ENCODE results near the gene C19orf25.
"Not testable (repeated sequence)": the region's sequence is repeated elsewhere in the genome, so short reads cannot be mapped to it uniquely, and the experiment has no call there.

The C19orf25 gene

DNA sequence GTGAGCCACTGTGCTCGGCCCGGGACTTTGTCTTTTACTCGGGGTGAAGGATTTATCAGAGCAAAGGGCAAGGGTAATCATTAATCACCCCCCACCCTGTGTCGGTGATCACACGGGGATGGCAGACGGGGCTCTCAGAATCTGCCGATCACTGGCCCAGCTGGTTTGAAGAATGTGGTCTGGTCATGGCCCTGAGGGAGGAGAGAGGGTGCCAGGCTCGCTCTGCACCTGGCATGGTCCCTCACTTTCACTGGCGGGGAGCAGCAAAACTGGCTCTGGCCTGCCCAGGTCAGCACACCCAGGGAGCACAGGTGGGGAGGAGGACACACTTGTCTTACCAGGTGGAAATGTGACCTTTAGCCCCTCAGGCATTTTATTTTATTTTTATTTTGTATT is 22.2 kb upstream of the C19orf25 start:
- peaks cover 20% of the 10 kb centered on the region for H3K27me3 ChIP-seq (replicated peaks)
- H3K36me3 ChIP-seq (replicated peaks) = no peaks in the 10 kb centered on the region
- no peak overlapping the region for H3K4me3 ChIP-seq (ENCODE audit: low read depth, low read length)
- H3K27ac ChIP-seq = no peak overlapping the region
- TF ChIP-seq, protein P1, sequence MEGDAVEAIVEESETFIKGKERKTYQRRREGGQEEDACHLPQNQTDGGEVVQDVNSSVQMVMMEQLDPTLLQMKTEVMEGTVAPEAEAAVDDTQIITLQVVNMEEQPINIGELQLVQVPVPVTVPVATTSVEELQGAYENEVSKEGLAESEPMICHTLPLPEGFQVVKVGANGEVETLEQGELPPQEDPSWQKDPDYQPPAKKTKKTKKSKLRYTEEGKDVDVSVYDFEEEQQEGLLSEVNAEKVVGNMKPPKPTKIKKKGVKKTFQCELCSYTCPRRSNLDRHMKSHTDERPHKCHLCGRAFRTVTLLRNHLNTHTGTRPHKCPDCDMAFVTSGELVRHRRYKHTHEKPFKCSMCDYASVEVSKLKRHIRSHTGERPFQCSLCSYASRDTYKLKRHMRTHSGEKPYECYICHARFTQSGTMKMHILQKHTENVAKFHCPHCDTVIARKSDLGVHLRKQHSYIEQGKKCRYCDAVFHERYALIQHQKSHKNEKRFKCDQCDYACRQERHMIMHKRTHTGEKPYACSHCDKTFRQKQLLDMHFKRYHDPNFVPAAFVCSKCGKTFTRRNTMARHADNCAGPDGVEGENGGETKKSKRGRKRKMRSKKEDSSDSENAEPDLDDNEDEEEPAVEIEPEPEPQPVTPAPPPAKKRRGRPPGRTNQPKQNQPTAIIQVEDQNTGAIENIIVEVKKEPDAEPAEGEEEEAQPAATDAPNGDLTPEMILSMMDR (IDR thresholded peaks at IDR 0.05; ENCODE audit: low read depth, low read length, missing control alignments) = no peak
- in situ Hi-C loops (cut with HindIII; ENCODE audit: low pct_ligation_motif_present, low sequenced_read_pairs) = no loop called here
- DNase-seq = no peak

DNA sequence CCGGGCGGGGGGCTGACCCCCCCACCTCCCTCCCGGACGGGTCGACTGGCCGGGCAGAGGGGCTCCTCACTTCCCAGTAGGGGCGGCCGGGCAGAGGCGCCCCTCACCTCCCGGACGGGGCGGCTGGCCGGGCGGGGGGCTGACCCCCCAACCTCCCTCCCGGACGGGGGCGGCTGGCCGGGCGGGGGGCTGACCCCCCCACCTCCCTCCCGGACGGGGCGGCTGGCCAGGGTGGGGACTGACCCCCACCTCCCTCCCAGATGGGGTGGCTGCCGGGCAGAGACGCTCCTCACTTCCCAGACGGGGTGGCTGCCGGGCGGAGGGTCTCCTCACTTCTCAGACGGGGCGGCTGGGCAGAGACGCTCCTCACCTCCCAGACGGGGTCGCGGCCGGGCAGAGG is 20.2 kb upstream of the C19orf25 start:
- H3K4me3 ChIP-seq (ENCODE audit: low read depth, low read length); DNase-seq; H3K36me3 ChIP-seq (replicated peaks); H3K27ac ChIP-seq; in situ Hi-C loops (cut with HindIII; ENCODE audit: low pct_ligation_motif_present, low sequenced_read_pairs): not testable (repeated sequence)
- H3K27me3 ChIP-seq (replicated peaks) = peaks cover 19% of the 10 kb centered on the region

DNA sequence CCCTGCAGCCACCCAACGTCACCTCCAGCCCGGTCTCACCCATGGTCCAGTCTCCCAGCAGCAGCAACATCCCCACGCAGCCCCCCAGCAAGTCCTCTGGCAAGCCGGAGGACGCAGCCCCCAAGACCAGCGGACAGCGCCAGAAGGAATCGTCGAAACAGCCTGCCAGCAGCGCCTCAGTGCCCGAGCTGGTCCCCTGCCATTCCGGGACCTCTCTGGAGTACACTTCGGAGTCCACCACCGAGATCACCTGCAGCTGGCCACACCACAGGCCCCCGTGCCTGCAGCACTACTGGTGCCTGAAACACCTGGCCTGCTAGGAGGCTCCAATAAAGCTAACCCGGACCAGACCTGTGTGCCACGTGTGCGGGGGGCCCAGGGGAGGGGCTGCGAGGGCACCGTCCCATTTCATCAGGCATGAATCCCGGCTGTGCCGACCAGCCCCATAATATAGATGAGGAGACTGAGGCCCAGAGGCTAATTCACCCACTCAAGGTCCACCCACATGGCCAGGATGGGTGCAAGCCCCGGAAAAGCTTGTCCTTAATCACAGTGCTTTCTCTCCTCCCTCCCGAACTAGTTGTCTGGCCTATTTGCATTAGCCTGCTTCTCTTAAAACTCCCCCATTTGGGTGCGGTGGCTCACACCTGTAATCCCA is 18.7 kb upstream of the C19orf25 start:
- DNase-seq = no peak
- H3K36me3 ChIP-seq (replicated peaks) = no peaks in the 10 kb centered on the region
- in situ Hi-C loops (cut with HindIII; ENCODE audit: low pct_ligation_motif_present, low sequenced_read_pairs) = no loop called here
- peaks cover 3% of the 10 kb centered on the region for H3K27me3 ChIP-seq (replicated peaks)
- H3K27ac ChIP-seq = no peak overlapping the region
- H3K4me3 ChIP-seq (ENCODE audit: low read depth, low read length) = no peak overlapping the region
- TF ChIP-seq, protein P1 (IDR thresholded peaks at IDR 0.05; ENCODE audit: low read depth, low read length, missing control alignments) = no peak

DNA sequence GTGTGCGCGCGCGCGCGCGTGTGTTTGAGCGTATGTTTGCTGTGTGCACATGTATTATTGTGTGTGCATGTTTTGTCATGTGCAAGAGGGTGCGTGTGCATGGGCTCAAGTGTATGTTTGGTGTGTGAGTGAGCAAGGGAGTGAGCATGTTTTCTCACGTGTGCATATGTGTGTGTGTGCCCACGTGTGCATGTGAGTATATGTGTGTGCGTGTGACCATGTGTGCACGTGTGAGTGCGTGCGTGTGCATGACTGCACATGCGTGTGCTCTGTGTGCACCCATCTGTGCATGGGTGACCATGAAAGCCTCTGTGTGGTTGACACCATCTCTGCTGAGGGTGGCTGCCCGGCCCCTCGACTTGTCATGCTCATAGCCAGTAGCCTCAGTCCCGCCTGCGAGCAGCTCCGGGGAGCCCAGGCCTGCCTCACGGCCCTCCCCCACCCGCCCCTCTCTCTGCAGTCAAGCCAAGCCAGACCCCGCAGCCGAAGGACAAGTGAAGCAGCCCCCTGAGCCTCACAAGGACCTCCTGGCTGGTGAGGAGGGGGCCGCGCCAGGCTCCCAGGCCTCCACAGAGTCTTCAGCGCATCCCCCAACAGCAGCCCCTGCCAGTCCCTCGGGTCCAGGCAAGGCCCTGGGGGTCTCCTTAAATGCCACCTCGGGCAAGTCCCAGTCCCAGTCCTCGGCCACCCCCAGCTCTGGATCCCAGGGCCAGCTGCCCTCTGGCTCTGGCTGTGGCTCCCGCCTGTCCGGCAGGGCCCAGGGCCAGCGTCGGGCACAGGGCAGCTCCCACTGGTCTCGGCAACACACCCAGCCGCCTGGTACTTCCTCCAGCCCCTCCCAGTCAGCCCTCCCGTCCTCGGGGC is 17.9 kb upstream of the C19orf25 start:
- Histone ChIP-seq H3K4me3 (ENCODE audit: low read depth, low read length) (no peak overlapping the region), H3K27me3 (replicated peaks) (no peaks in the 10 kb centered on the region), H3K27ac (no peak overlapping the region), H3K36me3 (replicated peaks) (no peaks in the 10 kb centered on the region)
- DNase-seq = no peak
- TF ChIP-seq, protein P1 (IDR thresholded peaks at IDR 0.05; ENCODE audit: low read depth, low read length, missing control alignments) = no peak
- in situ Hi-C loops (cut with HindIII; ENCODE audit: low pct_ligation_motif_present, low sequenced_read_pairs) = no loop called here

DNA sequence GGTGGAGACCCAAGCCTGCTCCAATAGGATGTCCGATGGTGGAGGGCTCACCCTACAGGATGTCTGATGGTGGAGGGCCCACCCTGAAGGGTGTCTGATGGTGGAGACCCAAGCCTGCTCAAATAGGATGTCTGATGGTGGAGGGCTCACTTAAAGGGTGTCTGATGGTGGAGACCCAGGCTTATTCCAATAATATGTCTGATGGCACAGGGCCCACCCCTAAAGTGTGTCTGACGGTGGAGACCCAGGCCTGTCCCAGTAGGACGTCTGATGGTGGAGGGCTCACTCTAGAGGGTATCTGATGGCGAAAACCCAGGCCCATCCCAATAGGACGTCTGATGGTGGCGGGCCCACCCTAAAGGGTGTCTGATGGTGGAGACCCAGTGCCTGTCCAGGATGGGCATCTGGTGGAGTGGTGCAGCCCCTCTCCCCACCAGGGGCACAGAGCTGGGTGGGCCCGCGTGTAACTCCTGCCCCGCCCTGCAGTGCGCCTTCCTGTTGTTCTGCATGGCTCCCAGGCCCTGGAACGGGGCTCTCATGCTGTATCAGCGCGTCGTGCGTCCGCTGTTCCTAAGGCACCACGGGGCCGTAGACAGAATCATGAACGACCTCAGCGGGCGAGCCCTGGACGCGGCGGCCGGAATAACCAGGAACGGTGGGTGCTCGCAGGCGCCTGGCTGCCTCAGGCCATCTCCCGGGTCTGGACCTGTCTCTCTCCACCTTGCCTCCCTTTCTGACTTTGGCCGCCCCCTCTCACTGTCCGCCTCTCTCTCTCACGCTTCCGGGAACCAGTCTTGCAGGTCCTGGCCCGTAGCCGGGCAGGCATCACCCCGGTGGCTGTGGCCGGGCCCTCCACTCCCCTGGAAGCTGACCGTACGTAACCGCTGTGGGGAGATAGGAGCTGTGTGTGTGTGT is 17.0 kb upstream of the C19orf25 start:
- Histone ChIP-seq H3K27ac (no peak overlapping the region), H3K4me3 (ENCODE audit: low read depth, low read length) (no peak overlapping the region), H3K27me3 (replicated peaks) (no peaks in the 10 kb centered on the region), H3K36me3 (replicated peaks) (no peaks in the 10 kb centered on the region)
- in situ Hi-C loops (cut with HindIII; ENCODE audit: low pct_ligation_motif_present, low sequenced_read_pairs) = no loop called here
- TF ChIP-seq, protein P1 (IDR thresholded peaks at IDR 0.05; ENCODE audit: low read depth, low read length, missing control alignments) = no peak
- no peak for DNase-seq
